Loucy (cell line): ENCODE measurements around the gene LYZ.

Experiments used
- CTCF ChIP-seq: fragments of 200-600 bp; sonication (generic); conservative IDR thresholded peaks from 2 replicates; pipeline ENCODE4 v1.5.1; 2014; ENCODE audit warnings: mild to moderate bottlenecking, antibody characterized with exemption, low read length
- EZH2phosphoT487 ChIP-seq: fragments of 200-600 bp; IDR thresholded peaks from 2 replicates; pipeline ENCODE4 v1.6.1; 2018; ENCODE audit warnings: antibody characterized with exemption, mild to moderate bottlenecking, moderate library complexity, borderline replicate concordance

GRCh38 chr12:69345077-69345476, 3.1 kb upstream of the LYZ start:
- TF ChIP-seq CTCF (no peak), EZH2phosphoT487 (no peak)
